AG20443 (cell line): ENCODE data around the gene NAT9.
A peak's percentile ranks its signal among the peaks of the same experiment; 100 is the strongest.

ENCODE experiments used
- DNase-seq: peaks from one replicate; pipeline ENCODE4 v3.0.0; 2012; ENCODE audit warnings: low spot score, mixed read lengths

The NAT9 gene

GRCh38 chr17:74805591-74805991, 29.4 kb upstream of the NAT9 start:
- DNase-seq, result no peak

GRCh38 chr17:74804683-74805082, 28.5 kb upstream of the NAT9 start:
- DNase-seq, result no peak

GRCh38 chr17:74803971-74804370, 27.8 kb upstream of the NAT9 start:
- no peak for DNase-seq

GRCh38 chr17:74803388-74803930, 27.3 kb upstream of the NAT9 start:
- no peak for DNase-seq

GRCh38 chr17:74801896-74802295, 25.8 kb upstream of the NAT9 start:
- DNase-seq, result no peak

- no peak for DNase-seq
Measured at GRCh38 chr17:74800531-74800930, 24.4 kb upstream of the NAT9 start.

- no peak for DNase-seq
Measured at GRCh38 chr17:74799097-74799496, 23.0 kb upstream of the NAT9 start.

- peak; percentile 40 for DNase-seq
Measured at GRCh38 chr17:74798239-74798707, 22.1 kb upstream of the NAT9 start.

- no peak for DNase-seq
Measured at GRCh38 chr17:74797824-74798223, 21.7 kb upstream of the NAT9 start.

- DNase-seq, result no peak
Measured at GRCh38 chr17:74796866-74797265, 20.7 kb upstream of the NAT9 start.

GRCh38 chr17:74796211-74796610, 20.1 kb upstream of the NAT9 start:
- no peak for DNase-seq

GRCh38 chr17:74795327-74796020, 19.3 kb upstream of the NAT9 start:
- no peak for DNase-seq

GRCh38 chr17:74792586-74793105, 16.5 kb upstream of the NAT9 start:
- no peak for DNase-seq

- DNase-seq, result no peak
Measured at GRCh38 chr17:74790161-74791058, 14.3 kb upstream of the NAT9 start.

- no peak for DNase-seq
Measured at GRCh38 chr17:74786431-74787055, 10.4 kb upstream of the NAT9 start.

- DNase-seq, result no peak
Measured at GRCh38 chr17:74785981-74786360, 9.8 kb upstream of the NAT9 start.

- DNase-seq, result no peak
Measured at GRCh38 chr17:74785096-74785980, 9.2 kb upstream of the NAT9 start.

GRCh38 chr17:74784125-74784810, 8.1 kb upstream of the NAT9 start:
- no peak for DNase-seq

GRCh38 chr17:74782571-74782970, 6.4 kb upstream of the NAT9 start:
- DNase-seq, result no peak

- no peak for DNase-seq
Measured at GRCh38 chr17:74780443-74781238, 4.5 kb upstream of the NAT9 start.
